H1 (cell line): ENCODE data around the gene TP53I13. TPM values are rescaled to one million over a fixed set of nuclear protein-coding genes. Genes with fewer than 3 reads are reported as not detected.

Experiments
- CTCF ChIA-PET: fragments of 300-600 bp; sonication (Branson Sonifier 250); formaldehyde crosslinking; loops from one replicate; lab custom pipeline; 2021; ENCODE audit not compliant: partially characterized antibody; lab: Charles Lee
- POLR2A ChIA-PET: fragments of 300-600 bp; sonication (Branson Sonifier 250); formaldehyde crosslinking; loops from one replicate; lab custom pipeline; 2021; ENCODE audit warnings: inconsistent platforms; ENCODE audit not compliant: partially characterized antibody; lab: Charles Lee
- DNase-seq, 2 experiments: peaks; one replicate each; pipeline versions ENCODE4 v3.0.0 to v3.0.0-alpha.2; 2010 to 2022; ENCODE audit warnings: low spot score in 2 of 2, low read depth in 1 of 2, mixed read lengths in 1 of 2
- FAIRE-seq: peaks from 2 replicates; lab custom pipeline; 2011; peaks lifted over from hg19 to GRCh38; lab: Jason Lieb, UNC
- H2AFZ ChIP-seq: 2 replicates; pipeline ENCODE4 v1.8.1; 2012; ENCODE audit warnings: low read length, inconsistent platforms
- H2AK5ac ChIP-seq: 2 replicates; pipeline ENCODE4 v1.6.1; 2013; ENCODE audit warnings: low read depth, low read length
- H2BK120ac ChIP-seq: replicated peaks from 2 replicates; pipeline ENCODE3; 2013; ENCODE audit warnings: low read depth, low read length, inconsistent platforms
- H2BK12ac ChIP-seq: 2 replicates; pipeline ENCODE4 v1.6.1; 2013; ENCODE audit warnings: low read depth, low read length
- H2BK15ac ChIP-seq: 2 replicates; pipeline ENCODE4 v1.6.1; 2013; ENCODE audit warnings: low read length
- H2BK20ac ChIP-seq: 2 replicates; pipeline ENCODE4 v1.6.1; 2013; ENCODE audit warnings: low read length
- H2BK5ac ChIP-seq: 2 replicates; pipeline ENCODE4 v1.6.1; 2013; ENCODE audit warnings: low read depth, low read length
- H3K14ac ChIP-seq: 2 replicates; pipeline ENCODE4 v1.6.1; 2013; ENCODE audit warnings: inconsistent platforms; ENCODE audit not compliant: insufficient read length
- H3K18ac ChIP-seq: 2 replicates; pipeline ENCODE4 v1.6.1; 2013; ENCODE audit warnings: low read length; ENCODE audit errors: extremely low read depth
- H3K23ac ChIP-seq: 2 replicates; pipeline ENCODE4 v1.6.1; 2013; ENCODE audit warnings: inconsistent platforms; ENCODE audit not compliant: insufficient read length
- H3K23me2 ChIP-seq: 2 replicates; pipeline ENCODE4 v1.6.1; 2013; ENCODE audit warnings: low read depth, low read length
- H3K27ac ChIP-seq: 2 replicates; pipeline ENCODE4 v1.6.1; 2011; ENCODE audit warnings: low read depth, low read length, inconsistent platforms
- H3K27me3 ChIP-seq, 4 experiments: replicated peaks in 1 of 4; 1 replicate in 1 of 4; 2 replicates in 3 of 4; pipeline versions ENCODE4 v1.6.1 to v1.8.1; 2011 to 2013; ENCODE audit warnings: low read length in 3 of 4, mild to moderate bottlenecking in 3 of 4, inconsistent platforms in 2 of 4, mixed read lengths in 2 of 4, moderate library complexity in 1 of 4; ENCODE audit not compliant: control insufficient read depth in 3 of 4, insufficient read depth in 3 of 4; ENCODE audit errors: extremely low read depth in 1 of 4
- H3K36me3 ChIP-seq, 4 experiments: 2 replicates each; pipeline versions ENCODE4 v1.6.1 to v1.8.1; 2011 to 2013; ENCODE audit warnings: mild to moderate bottlenecking in 4 of 4, low read length in 3 of 4, moderate library complexity in 2 of 4, control low read depth in 1 of 4, inconsistent platforms in 1 of 4; ENCODE audit not compliant: insufficient read depth in 4 of 4, control insufficient read depth in 2 of 4
- H3K4ac ChIP-seq: replicated peaks from 2 replicates; pipeline ENCODE3; 2013; ENCODE audit warnings: low read length, low read depth, mixed read lengths, inconsistent platforms; ENCODE audit not compliant: insufficient read length
- H3K4me1 ChIP-seq, 4 experiments: replicated peaks in 1 of 4; 1 replicate in 1 of 4; 2 replicates in 3 of 4; pipeline versions ENCODE4 v1.6.1 to v1.8.1; 2011 to 2013; ENCODE audit warnings: low read length in 3 of 4, inconsistent platforms in 2 of 4, mixed read lengths in 1 of 4; ENCODE audit not compliant: insufficient read depth in 4 of 4, control insufficient read depth in 3 of 4
- H3K4me2 ChIP-seq, 2 experiments: 2 replicates each; pipeline versions ENCODE4 v1.6.1 to v1.8.1; 2011 to 2013; ENCODE audit warnings: low read depth in 2 of 2, low read length in 2 of 2, control low read depth in 1 of 2, inconsistent platforms in 1 of 2, mild to moderate bottlenecking in 1 of 2; ENCODE audit not compliant: insufficient read depth in 1 of 2
- H3K4me3 ChIP-seq, 4 experiments: fragments of 200-600, 300-600 bp in 1 of 4; sonication (generic), shearing (Covaris generic), sonication (Bioruptor Twin) in 1 of 4; 2 replicates each; pipeline versions ENCODE4 v1.5.1 to v1.8.1; 2011 to 2016; ENCODE audit warnings: low read length in 4 of 4, low read depth in 3 of 4, control low read depth in 2 of 4, inconsistent platforms in 2 of 4, mild to moderate bottlenecking in 2 of 4, mixed read lengths in 1 of 4, moderate library complexity in 1 of 4; ENCODE audit not compliant: insufficient read depth in 2 of 4; ENCODE audit errors: extremely low read depth in 1 of 4
- H3K56ac ChIP-seq: replicated peaks from 2 replicates; pipeline ENCODE3; 2013; ENCODE audit warnings: low read depth, mild to moderate bottlenecking, mixed read lengths, low read length, inconsistent platforms; ENCODE audit not compliant: insufficient read length
- H3K79me1 ChIP-seq: 2 replicates; pipeline ENCODE4 v1.6.1; 2013; ENCODE audit warnings: low read depth, low read length, control low read depth
- H3K79me2 ChIP-seq, 2 experiments: 2 replicates each; pipeline versions ENCODE4 v1.6.1 to v1.8.1; 2012 to 2013; ENCODE audit warnings: low read length in 2 of 2, mild to moderate bottlenecking in 2 of 2, inconsistent platforms in 1 of 2; ENCODE audit not compliant: insufficient read depth in 2 of 2, control insufficient read depth in 1 of 2
- H3K9ac ChIP-seq, 4 experiments: replicated peaks in 1 of 4; 1 replicate in 1 of 4; 2 replicates in 3 of 4; pipeline versions ENCODE4 v1.6.1 to v1.8.1; 2011 to 2013; ENCODE audit warnings: low read depth in 3 of 4, low read length in 3 of 4, control low read depth in 2 of 4, mild to moderate bottlenecking in 2 of 4, moderate library complexity in 2 of 4, inconsistent platforms in 1 of 4; ENCODE audit errors: extremely low read depth in 1 of 4
- H3K9me3 ChIP-seq, 2 experiments: 2 replicates each; pipeline versions ENCODE4 v1.6.1 to v1.8.1; 2012 to 2013; ENCODE audit warnings: mild to moderate bottlenecking in 2 of 2, moderate library complexity in 2 of 2, control low read depth in 1 of 2, inconsistent platforms in 1 of 2, low read depth in 1 of 2, low read length in 1 of 2, mixed read lengths in 1 of 2; ENCODE audit not compliant: insufficient read depth in 2 of 2
- H4K20me1 ChIP-seq, 2 experiments: replicated peaks in 1 of 2; 2 replicates each; pipeline versions ENCODE3 to v1.8.1; 2011 to 2013; ENCODE audit warnings: inconsistent platforms in 2 of 2, low read length in 2 of 2, mild to moderate bottlenecking in 1 of 2; ENCODE audit not compliant: insufficient read depth in 2 of 2, control insufficient read depth in 1 of 2
- H4K5ac ChIP-seq: 2 replicates; pipeline ENCODE4 v1.6.1; 2013; ENCODE audit warnings: low read length, low read depth, mixed read lengths, inconsistent platforms; ENCODE audit not compliant: insufficient read length
- H4K8ac ChIP-seq: 2 replicates; pipeline ENCODE4 v1.8.0; 2013; ENCODE audit warnings: mild to moderate bottlenecking, moderate library complexity, low read length, inconsistent platforms; ENCODE audit not compliant: insufficient read depth; ENCODE audit errors: extremely low read depth
- H4K91ac ChIP-seq: replicated peaks from 2 replicates; pipeline ENCODE3; 2013; ENCODE audit warnings: low read length, mixed read lengths, inconsistent platforms; ENCODE audit not compliant: insufficient read length
- ATF2 ChIP-seq: IDR thresholded peaks from 2 replicates; pipeline ENCODE4 v1.6.1; 2012; ENCODE audit warnings: low read length, inconsistent platforms
- CREB1 ChIP-seq: IDR thresholded peaks from 2 replicates; pipeline ENCODE4 v1.6.1; 2012; ENCODE audit warnings: inconsistent platforms
- EGR1 ChIP-seq: IDR thresholded peaks from 2 replicates; pipeline ENCODE4 v1.6.1; 2011; ENCODE audit warnings: low read depth, low read length, borderline replicate concordance
- EZH2 ChIP-seq: fragments of 200-600 bp; sonication (generic); IDR thresholded peaks from 2 replicates; pipeline ENCODE4 v1.7.1; 2012; ENCODE audit warnings: low read depth, mild to moderate bottlenecking, moderate library complexity, low read length, inconsistent platforms; ENCODE audit not compliant: severe bottlenecking
- HDAC2 ChIP-seq, 2 experiments: fragments of 300-600 bp in 1 of 2; sonication (generic) in 1 of 2; IDR thresholded peaks; 2 replicates each; pipeline ENCODE4 v1.6.1; 2011 to 2012; ENCODE audit warnings: low read depth in 2 of 2, low read length in 2 of 2, mild to moderate bottlenecking in 2 of 2, moderate library complexity in 2 of 2, borderline replicate concordance in 1 of 2, inconsistent platforms in 1 of 2
- HDAC6 ChIP-seq: IDR thresholded peaks from one replicate; pipeline ENCODE4 v1.7.1; 2012; ENCODE audit warnings: low read depth, mild to moderate bottlenecking, inconsistent platforms, low read length, moderate library complexity
- JUN ChIP-seq: IDR thresholded peaks from 2 replicates; pipeline ENCODE4 v1.6.1; 2011; ENCODE audit warnings: low read depth, mild to moderate bottlenecking, improper control_type of control experiment, low read length
- SIX5 ChIP-seq: IDR thresholded peaks from 2 replicates; pipeline ENCODE4 v1.6.1; 2011; ENCODE audit warnings: mild to moderate bottlenecking, low read depth, low read length
- SUZ12 ChIP-seq: fragments of 200-600 bp; sonication (generic); IDR thresholded peaks from 2 replicates; pipeline ENCODE4 v1.6.1; 2012; ENCODE audit warnings: mild to moderate bottlenecking, inconsistent platforms, low read length, moderate library complexity, mixed read lengths
- WGBS, 2 experiments: shearing (Covaris generic) in 1 of 2; methylation state at CpG; one replicate each; pipeline versions ENCODE4 v1.1.6 to v1.1.7; 2013 to 2015; ENCODE audit warnings: low lambda C conversion rate in 2 of 2, mixed read lengths in 2 of 2, inconsistent platforms in 1 of 2, low coverage in 1 of 2, missing lambda C conversion rate in 1 of 2; ENCODE audit not compliant: insufficient replicate concordance in 2 of 2, insufficient coverage in 1 of 2, insufficient read length in 1 of 2; ENCODE audit errors: extremely low coverage in 1 of 2, missing lambda C conversion rate in 1 of 2; 5-methylcytosine and 5-hydroxymethylcytosine counted together
- polyA plus RNA-seq, 7 experiments: library from polyadenylated mRNA; depleted of rRNA in 3 of 7; stranded (reverse) in 5 of 7; unstranded in 2 of 7; fragments of >200 nt in 5 of 7; fragments of 200-250 nt in 2 of 7; gene quantifications; 1 replicate in 5 of 7; 2 replicates in 1 of 7; 4 replicates in 1 of 7; pipeline versions ENCODE4 v1.2.1 to v1.2.3, GENCODE V29; 2011 to 2013; ENCODE audit warnings: missing spikeins in 2 of 7, mixed read lengths in 2 of 7
- total RNA-seq: library from RNA; stranded (reverse); fragmentation: NEBNext Ultra II Directional; extraction: Animal tissue kit (Norgen Biotek cat#: 25700); gene quantifications from 2 replicates; pipeline ENCODE4 v1.2.1, GENCODE V29; 2021

Gene TP53I13
- total and polyA plus RNA-seq, 2 of the 8 experiments (the other 6 are each of a cell fraction or from before 2014, with no cell fraction given), result 22.4 to 35.7 TPM

GRCh38 chr17:29567554-29568330 is 759 bp upstream of the TP53I13 start:
- Histone ChIP-seq H4K8ac (peak overlapping the region; percentile 52), H3K9ac (peak overlapping the region in 1 of 4 experiments; percentile 40; a peak in 2 of 7 replicates), H4K91ac (no peak overlapping the region), H2BK12ac (0 out of 2 replicates have a peak overlapping the region, but pooled peaks have one; percentile 9), H3K79me2 (no peaks in the 10 kb centered on the region), H3K18ac (peak overlapping the region; percentile 60), H3K23ac (no peak overlapping the region), H3K4me1 (peaks cover 6 to 15% (median 11%) of the 10 kb centered on the region in 4 experiments; a peak in 6 of 7 replicates), H4K5ac (no peak overlapping the region), H2BK15ac (no peak overlapping the region), H2BK120ac (no peak overlapping the region), H3K9me3 (no peaks in the 10 kb centered on the region), H3K4me2 (peak overlapping the region; percentile 84 to 93), H3K14ac (no peak overlapping the region), H3K27me3 (peaks cover 11 to 47% (median 34%) of the 10 kb centered on the region in 4 experiments), H2BK20ac (no peak overlapping the region; the same call in 1 of the 2 replicates), H2BK5ac (no peak overlapping the region; the same call in 1 of the 2 replicates), H4K20me1 (peaks cover 1 to 2% of the 10 kb centered on the region in 2 experiments), H3K4me3 (peak overlapping the region; percentile 55 to 76 (median 71)), H3K79me1 (no peaks in the 10 kb centered on the region), H2AFZ (peak overlapping the region; percentile 96), H2AK5ac (no peak overlapping the region), H3K36me3 (no peaks in the 10 kb centered on the region), H3K27ac (no peak overlapping the region), H3K4ac (no peak overlapping the region), H3K23me2 (peaks cover 27% of the 10 kb centered on the region), H3K56ac (peak overlapping the region; percentile 9)
- ChIA-PET POLR2A (interaction anchor here (0.9 to 2.0 kb wide), 6 partner anchors 21 to 198 kb away, joined by 3 to 7 read pairs (median 4); partner anchors contain the start of gene ANKRD13B), CTCF (interaction anchor here (0.6 to 10.3 kb wide), 6 partner anchors 16 to 146 kb away, joined by 3 to 99 read pairs (median 4); partner anchors contain the start of gene CORO6)
- 2% methylated on average over 43 of the region's 63 CpGs; no CpG with 5 or more reads in 1 of the 2 experiments for WGBS, 2 experiments
- no peak for FAIRE-seq
- peak in 1 of 2 experiments; percentile 84 for DNase-seq
- TF ChIP-seq SIX5 (no peak), EGR1 (no peak), HDAC6 (no peak), EZH2 (peak; percentile 46), SUZ12 (peak; percentile 35; the same call in 1 of the 2 replicates), JUN (no peak), CREB1 (no peak), ATF2 (no peak), HDAC2 (IDR thresholded peaks at IDR 0.05; ENCODE audit: borderline replicate concordance in 1 of 2, low read depth in 2 of 2, low read length in 2 of 2) (0 out of 4 replicates have a peak, but pooled peaks of 1 of the 2 experiments have one; percentile 34)
